Fibroblast of lung (primary cell): ENCODE measurements around the gene PDE4DIP. TPM values are rescaled to one million over a fixed set of nuclear protein-coding genes. Genes with fewer than 3 reads are reported as not detected.
"Not testable (repeated sequence)": the region's sequence is repeated elsewhere in the genome, so short reads cannot be mapped to it uniquely, and the experiment has no call there.

ENCODE experiments used
- DNase-seq, 2 donors: peaks; one replicate each; pipeline versions ENCODE4 v3.0.0 to v3.0.0-alpha.2; 2010; ENCODE audit warnings: low read depth in 2 of 2
- H2AFZ ChIP-seq: 2 replicates; pipeline ENCODE4 v1.5.1; 2012; ENCODE audit warnings: low read length, control low read depth, inconsistent platforms
- H3K27ac ChIP-seq: 2 replicates; pipeline ENCODE4 v1.5.1; 2011; ENCODE audit warnings: low read length, control low read depth; ENCODE audit not compliant: insufficient read depth
- H3K27me3 ChIP-seq: 2 replicates; pipeline ENCODE4 v1.5.1; 2011; ENCODE audit warnings: mild to moderate bottlenecking, low read length; ENCODE audit not compliant: control insufficient read depth, insufficient read depth
- H3K36me3 ChIP-seq: 2 replicates; pipeline ENCODE4 v1.5.1; 2011; ENCODE audit warnings: low read length; ENCODE audit not compliant: control insufficient read depth, insufficient read depth
- H3K4me1 ChIP-seq: 2 replicates; pipeline ENCODE4 v1.5.1; 2011; ENCODE audit warnings: low read length; ENCODE audit not compliant: control insufficient read depth, insufficient read depth; ENCODE audit errors: extremely low read depth
- H3K4me2 ChIP-seq: 2 replicates; pipeline ENCODE4 v1.5.1; 2011; ENCODE audit warnings: low read length, control low read depth; ENCODE audit not compliant: insufficient read depth; ENCODE audit errors: extremely low read depth
- H3K4me3 ChIP-seq, 4 experiments: fragments of 200-600 bp in 1 of 4; sonication (generic) in 1 of 4; replicated peaks in 1 of 4; 2 replicates each; pipeline ENCODE4 v1.5.1; 2011 to 2016; ENCODE audit warnings: low read length in 4 of 4, low read depth in 3 of 4, mild to moderate bottlenecking in 3 of 4, control low read depth in 2 of 4, inconsistent platforms in 1 of 4, mixed read lengths in 1 of 4; ENCODE audit not compliant: insufficient read depth in 1 of 4; ENCODE audit errors: control extremely low read depth in 1 of 4
- H3K79me2 ChIP-seq: 2 replicates; pipeline ENCODE4 v1.5.1; 2012; ENCODE audit warnings: mild to moderate bottlenecking, low read length, inconsistent platforms; ENCODE audit not compliant: control insufficient read depth, insufficient read depth
- H3K9ac ChIP-seq: 2 replicates; pipeline ENCODE4 v1.5.1; 2011; ENCODE audit warnings: mild to moderate bottlenecking, low read length, control low read depth; ENCODE audit not compliant: insufficient read depth
- H3K9me3 ChIP-seq: 2 replicates; pipeline ENCODE4 v1.5.1; 2012; ENCODE audit warnings: low read depth, low read length; ENCODE audit not compliant: control insufficient read depth, insufficient read depth
- H4K20me1 ChIP-seq: 2 replicates; pipeline ENCODE4 v1.5.1; 2011; ENCODE audit warnings: low read length; ENCODE audit not compliant: control insufficient read depth, insufficient read depth; ENCODE audit errors: extremely low read depth
- polyA plus RNA-seq, 2 donors: library from polyadenylated mRNA; depleted of rRNA in 1 of 2; stranded (reverse) in 1 of 2; unstranded in 1 of 2; fragments of >200 nt; gene quantifications; 2 replicates each; pipeline ENCODE4 v1.2.1, GENCODE V29; 2011 to 2012; ENCODE audit warnings: missing spikeins in 1 of 2
- total RNA-seq: library from RNA; depleted of rRNA; stranded (reverse); fragments of >200 nt; gene quantifications from 2 replicates; pipeline ENCODE4 v1.2.1, GENCODE V29; 2014

PDE4DIP gene
- total and polyA plus RNA-seq, 2 donors (not counting 1 experiment from before 2014, with no cell fraction given), result 121 to 259 TPM

GRCh38 chr1:148900691-148901090 is 56.5 kb downstream of the PDE4DIP start:
- H3K4me2 ChIP-seq, H3K4me3 ChIP-seq, H3K27ac ChIP-seq, H3K4me1 ChIP-seq, H3K36me3 ChIP-seq, DNase-seq, H3K27me3 ChIP-seq, H2AFZ ChIP-seq, H3K9ac ChIP-seq, H4K20me1 ChIP-seq, H3K9me3 ChIP-seq, H3K79me2 ChIP-seq: not testable (repeated sequence)

DNA sequence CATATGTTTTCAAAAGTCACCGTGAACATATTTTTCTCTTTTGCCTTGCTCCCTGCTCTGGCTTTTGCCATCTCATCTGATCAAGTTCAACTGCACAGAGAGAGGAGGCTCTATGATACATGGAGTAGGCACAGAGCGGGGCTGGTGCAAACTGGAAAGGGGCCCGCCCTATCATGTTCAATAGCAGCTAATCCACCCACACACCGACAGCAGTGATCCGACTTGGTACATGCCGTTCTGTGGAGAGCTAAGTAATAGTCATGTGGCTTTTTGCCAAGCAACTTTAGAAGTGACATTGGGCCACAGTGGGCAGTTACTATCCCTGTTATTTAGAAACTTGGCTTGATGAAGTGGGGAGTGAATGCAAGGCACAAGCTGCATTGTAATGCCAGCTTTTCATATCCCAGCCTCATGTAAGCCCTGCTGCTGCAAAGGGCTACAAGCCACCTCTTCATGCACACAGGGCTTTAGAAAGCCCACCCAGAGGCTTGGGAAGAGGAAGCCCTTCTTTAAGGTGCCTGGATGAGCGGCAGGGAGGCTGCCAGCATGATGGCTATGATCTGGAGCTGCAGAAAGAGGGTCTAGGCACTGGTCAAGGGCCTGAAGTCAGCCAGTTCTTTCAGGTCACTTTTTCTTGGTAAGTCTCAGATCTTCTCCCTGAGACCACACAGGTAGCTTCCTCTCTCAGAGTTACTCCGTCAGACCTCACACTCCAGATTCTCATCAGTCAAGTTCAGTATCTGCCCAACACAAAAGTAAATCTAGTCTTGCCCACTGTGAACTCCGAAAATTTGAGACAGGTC is 57.1 kb downstream of the PDE4DIP start:
- H3K36me3 ChIP-seq, H3K27me3 ChIP-seq, H4K20me1 ChIP-seq, H3K9ac ChIP-seq, H3K4me2 ChIP-seq, H3K27ac ChIP-seq, H3K4me1 ChIP-seq, H3K9me3 ChIP-seq, DNase-seq, H3K4me3 ChIP-seq, H3K79me2 ChIP-seq, H2AFZ ChIP-seq: not testable (repeated sequence)

- H3K36me3 ChIP-seq, H3K27me3 ChIP-seq, H3K9ac ChIP-seq, H3K27ac ChIP-seq, H3K9me3 ChIP-seq, H4K20me1 ChIP-seq, DNase-seq, H3K4me3 ChIP-seq, H2AFZ ChIP-seq, H3K79me2 ChIP-seq, H3K4me1 ChIP-seq, H3K4me2 ChIP-seq: not testable (repeated sequence)
Observed at GRCh38 chr1:148901953-148902341, 57.7 kb downstream of the PDE4DIP start.

DNA sequence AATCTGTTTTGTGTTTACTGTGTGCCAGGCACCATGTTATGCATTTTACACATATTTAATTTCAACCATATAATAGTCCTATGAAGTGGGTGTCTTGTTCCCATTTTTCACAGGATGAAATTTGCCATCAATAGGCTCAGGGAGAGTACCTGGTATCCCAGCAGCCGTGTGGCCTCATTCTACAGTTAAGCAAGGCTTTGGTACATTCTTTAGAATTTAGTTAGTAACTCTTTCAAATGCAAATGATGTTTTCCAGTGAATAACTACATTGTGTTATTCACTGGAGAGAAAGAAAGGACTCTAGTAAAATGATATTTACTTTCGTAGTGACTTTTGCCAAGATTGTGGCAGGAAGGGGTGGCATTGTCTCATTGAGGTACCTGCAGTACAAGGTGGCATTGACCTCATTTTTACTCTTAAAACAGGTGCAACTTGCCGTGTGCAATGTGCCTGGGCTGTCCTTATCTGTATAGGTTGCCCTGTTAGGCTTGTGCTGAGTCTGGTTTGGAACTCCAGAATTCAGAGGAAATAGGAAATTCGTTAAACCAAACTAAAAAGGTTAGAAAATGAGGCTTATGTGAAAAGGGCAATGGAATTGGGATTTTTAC is 65.1 kb downstream of the PDE4DIP start:
- not testable (repeated sequence) for H3K27me3 ChIP-seq, H3K4me1 ChIP-seq, H3K4me3 ChIP-seq, H3K27ac ChIP-seq, H2AFZ ChIP-seq, H3K9ac ChIP-seq, H3K36me3 ChIP-seq, H4K20me1 ChIP-seq, H3K4me2 ChIP-seq, DNase-seq, H3K79me2 ChIP-seq, H3K9me3 ChIP-seq

GRCh38 chr1:148911303-148911928 is 67.2 kb downstream of the PDE4DIP start:
- H3K36me3 ChIP-seq, H3K79me2 ChIP-seq, H3K4me3 ChIP-seq, H2AFZ ChIP-seq, H3K4me2 ChIP-seq, H4K20me1 ChIP-seq, H3K27ac ChIP-seq, DNase-seq, H3K27me3 ChIP-seq, H3K4me1 ChIP-seq, H3K9me3 ChIP-seq, H3K9ac ChIP-seq: not testable (repeated sequence)

DNA sequence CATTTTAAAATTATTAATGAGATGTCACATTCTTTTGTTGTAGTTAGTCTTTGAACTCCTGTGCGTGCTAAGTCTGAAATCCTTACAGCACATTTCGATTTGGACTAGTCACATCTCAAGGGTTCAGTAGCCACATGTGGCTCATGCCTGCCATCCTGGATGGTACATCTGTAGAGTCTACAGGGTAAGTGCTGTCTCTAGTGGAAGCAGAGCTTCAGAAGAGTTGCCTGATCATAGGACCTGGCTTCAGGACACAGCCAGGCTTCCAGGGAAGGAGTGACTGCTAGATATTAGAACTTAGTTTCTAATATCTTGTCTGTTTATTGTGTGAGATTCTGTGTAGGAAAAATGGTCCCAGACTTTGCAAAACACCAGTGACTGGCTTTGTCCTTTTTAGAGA is 72.0 kb downstream of the PDE4DIP start:
- not testable (repeated sequence) for H3K4me3 ChIP-seq, H3K9me3 ChIP-seq, H3K27me3 ChIP-seq, H3K4me1 ChIP-seq, DNase-seq, H3K9ac ChIP-seq, H4K20me1 ChIP-seq, H3K36me3 ChIP-seq, H2AFZ ChIP-seq, H3K4me2 ChIP-seq, H3K27ac ChIP-seq, H3K79me2 ChIP-seq
